HG02943 (cell line): ENCODE results near the gene PPME1.

Source experiments
- ATAC-seq: cut with Tn5 transposase; IDR thresholded peaks from one replicate; pipeline ENCODE4 v1.9.1; 2021; ENCODE audit warnings: mild to moderate bottlenecking, low read depth, moderate library complexity; ENCODE audit not compliant: unreplicated experiment

PPME1 gene

GRCh38 chr11:74154620-74155281, 16.3 kb upstream of the PPME1 start:
- ATAC-seq = no peak

GRCh38 chr11:74157169-74157568, 13.9 kb upstream of the PPME1 start:
- no peak for ATAC-seq

GRCh38 chr11:74159642-74160041, 11.4 kb upstream of the PPME1 start:
- no peak for ATAC-seq

- no peak for ATAC-seq
These were observed 8.2 kb upstream of the PPME1 start for GRCh38 chr11:74162681-74163467.

- no peak for ATAC-seq
These were observed 2.3 kb upstream of the PPME1 start for GRCh38 chr11:74168838-74169237.

GRCh38 chr11:74169738-74170458, 1.2 kb upstream of the PPME1 start:
- ATAC-seq = no peak

- ATAC-seq = no peak
These were observed 510 bp downstream of the PPME1 start for GRCh38 chr11:74171630-74171968.

GRCh38 chr11:74171997-74172396, 908 bp downstream of the PPME1 start:
- ATAC-seq = no peak

- no peak for ATAC-seq
These were observed 4.8 kb downstream of the PPME1 start for GRCh38 chr11:74175920-74176319.

- ATAC-seq = no peak
These were observed 8.4 kb downstream of the PPME1 start for GRCh38 chr11:74179234-74180052.

GRCh38 chr11:74182635-74183034, 11.5 kb downstream of the PPME1 start:
- no peak for ATAC-seq

- no peak for ATAC-seq
These were observed 14.2 kb downstream of the PPME1 start for GRCh38 chr11:74185285-74185684.

GRCh38 chr11:74185695-74186094, 14.6 kb downstream of the PPME1 start:
- no peak for ATAC-seq

GRCh38 chr11:74195828-74196227, 24.7 kb downstream of the PPME1 start:
- ATAC-seq = no peak

GRCh38 chr11:74196781-74197486, 25.8 kb downstream of the PPME1 start:
- no peak for ATAC-seq

GRCh38 chr11:74203966-74204365, 32.9 kb downstream of the PPME1 start:
- no peak for ATAC-seq

- ATAC-seq = no peak
These were observed 33.6 kb downstream of the PPME1 start for GRCh38 chr11:74204701-74205100.

GRCh38 chr11:74205181-74205580, 34.1 kb downstream of the PPME1 start:
- ATAC-seq = no peak

- ATAC-seq = no peak
These were observed 35.7 kb downstream of the PPME1 start for GRCh38 chr11:74206746-74207145.

GRCh38 chr11:74208507-74208906, 37.4 kb downstream of the PPME1 start:
- ATAC-seq = no peak
